H54 (cell line): ENCODE measurements around the gene EML2.
"Not testable (repeated sequence)": the region's sequence is repeated elsewhere in the genome, so short reads cannot be mapped to it uniquely, and the experiment has no call there.

Source experiments
- DNase-seq: peaks from one replicate; pipeline ENCODE4 v3.0.0; 2011; ENCODE audit warnings: low spot score, mixed read lengths; ENCODE audit not compliant: insufficient read length
- FAIRE-seq: peaks from 3 replicates; lab custom pipeline; 2011; peaks lifted over from hg19 to GRCh38; lab: Jason Lieb, UNC
- POLR2A ChIP-seq: IDR thresholded peaks from 2 replicates; pipeline ENCODE4 v1.6.1; 2011; ENCODE audit warnings: low read depth, mild to moderate bottlenecking, low read length

The EML2 gene

GRCh38 chr19:45638930-45639729, at the start of gene EML2:
EML2 (minus strand) TSS chr19:45639397; CDS start chr19:45639376, 21 bp downstream.
- TF ChIP-seq POLR2A = no peak
- DNase-seq = no peak
- FAIRE-seq = no peak

DNA sequence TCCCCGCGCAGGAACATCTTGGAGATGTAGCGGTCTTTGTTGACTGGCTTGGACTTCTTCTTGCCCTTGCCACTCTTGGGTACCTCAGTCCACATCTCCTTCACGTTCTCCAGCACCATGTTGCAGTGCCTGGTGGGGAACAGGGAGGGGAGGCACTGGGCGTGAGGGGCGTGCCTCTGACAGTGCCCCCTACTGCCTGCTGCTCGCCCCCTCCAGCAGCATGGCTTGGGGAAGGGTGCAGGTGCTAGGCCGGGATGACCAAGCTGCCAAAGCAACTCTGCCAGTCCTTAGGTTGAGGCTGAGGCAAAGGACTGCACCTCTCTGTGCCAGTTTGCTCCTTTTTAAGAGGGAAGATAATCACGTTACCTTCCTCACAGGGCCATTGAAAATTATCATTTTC, 48.4 kb upstream of the EML2 start:
- DNase-seq (no peak), FAIRE-seq (no peak)
- TF ChIP-seq POLR2A = no peak

- DNase-seq, FAIRE-seq: not testable (repeated sequence)
These were observed 45.8 kb upstream of the EML2 start for GRCh38 chr19:45685045-45685444.

- TF ChIP-seq POLR2A = no peak
- FAIRE-seq = no peak
- no peak for DNase-seq
These were observed 43.7 kb upstream of the EML2 start for GRCh38 chr19:45682908-45683307.

- FAIRE-seq = no peak
- TF ChIP-seq POLR2A = no peak
These were observed 42.9 kb upstream of the EML2 start for GRCh38 chr19:45682117-45682516.

GRCh38 chr19:45681391-45682015, 42.3 kb upstream of the EML2 start:
- TF ChIP-seq POLR2A = no peak
- no peak for FAIRE-seq
- DNase-seq = peak; percentile 84

More at GRCh38 chr19:45682117-45682516, 42.9 kb upstream of the EML2 start:
- DNase-seq = no peak

DNA sequence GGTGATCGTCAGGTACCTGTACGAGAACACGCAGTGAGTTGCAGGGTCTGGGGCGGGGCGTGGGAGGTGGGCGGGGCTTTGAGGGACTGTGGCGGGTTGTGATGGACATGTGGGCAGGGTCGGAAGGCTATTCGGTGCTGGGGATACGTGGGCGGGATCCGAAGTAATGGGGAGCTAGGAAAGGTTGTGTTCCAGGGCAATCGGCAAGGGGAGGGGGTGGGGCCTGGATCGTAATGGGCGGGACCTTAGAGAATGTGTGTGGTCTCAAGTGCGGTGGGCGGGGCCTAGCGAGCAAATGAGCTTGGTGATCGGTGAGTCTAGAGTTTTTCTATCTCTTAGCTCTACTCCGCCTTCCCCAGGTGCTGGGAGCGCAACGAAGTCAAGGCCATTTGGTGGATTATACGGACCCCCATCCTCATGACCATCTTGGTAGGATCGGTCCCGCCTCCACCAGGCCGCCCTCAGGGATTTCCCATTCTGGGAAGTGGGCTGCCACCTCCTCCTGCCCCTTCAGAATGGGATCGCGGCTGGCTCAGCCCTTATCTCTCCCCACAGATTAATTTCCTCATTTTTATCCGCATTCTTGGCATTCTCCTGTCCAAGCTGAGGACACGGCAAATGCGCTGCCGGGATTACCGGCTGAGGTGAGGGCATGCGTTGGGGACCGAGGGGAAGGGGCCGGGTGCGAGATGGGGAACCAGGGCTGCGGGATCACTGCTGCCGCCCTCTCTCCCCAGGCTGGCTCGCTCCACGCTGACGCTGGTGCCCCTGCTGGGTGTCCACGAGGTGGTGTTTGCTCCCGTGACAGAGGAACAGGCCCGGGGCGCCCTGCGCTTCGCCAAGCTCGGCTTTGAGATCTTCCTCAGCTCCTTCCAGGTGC, 38.4 kb upstream of the EML2 start:
- no peak for DNase-seq
- FAIRE-seq = no peak

GRCh38 chr19:45676851-45677263, 37.7 kb upstream of the EML2 start:
- no peak for FAIRE-seq
- DNase-seq = no peak
- no peak for TF ChIP-seq POLR2A

More for the DNA sequence above, 38.4 kb upstream of the EML2 start:
- no peak for TF ChIP-seq POLR2A

GRCh38 chr19:45674946-45675345, 35.7 kb upstream of the EML2 start:
- TF ChIP-seq POLR2A = no peak
- FAIRE-seq (no peak), DNase-seq (no peak)

GRCh38 chr19:45670670-45671453, 31.7 kb upstream of the EML2 start:
- DNase-seq (no peak), FAIRE-seq (no peak)
- TF ChIP-seq POLR2A = no peak

DNA sequence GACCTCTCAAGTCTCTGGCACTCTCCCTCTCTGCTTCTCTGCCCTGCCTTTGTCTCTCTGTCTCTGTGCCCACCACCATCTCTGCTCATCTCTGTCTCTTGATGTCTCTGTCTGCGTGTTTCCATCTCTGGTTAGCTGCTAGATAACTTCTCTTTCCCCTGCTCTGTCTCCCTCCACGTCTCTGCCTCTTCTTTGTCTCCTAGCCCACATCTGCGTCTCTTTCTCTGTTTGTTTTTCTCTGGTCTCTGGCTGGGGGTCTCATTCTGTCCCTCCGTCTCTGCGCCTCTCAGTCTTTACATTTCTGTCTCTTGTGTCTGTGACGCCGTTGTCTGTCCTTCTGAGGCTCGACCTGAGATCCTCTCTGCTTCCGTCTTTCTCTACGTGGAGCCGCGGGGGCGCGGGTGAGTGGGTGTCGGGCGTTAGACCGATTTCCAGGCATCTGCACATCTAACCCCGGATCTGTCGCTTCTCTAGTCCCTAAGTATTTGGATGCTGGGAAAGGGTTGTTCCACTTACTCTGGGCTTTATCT, 29.2 kb upstream of the EML2 start:
- TF ChIP-seq POLR2A = no peak
- DNase-seq (no peak), FAIRE-seq (no peak)

DNA sequence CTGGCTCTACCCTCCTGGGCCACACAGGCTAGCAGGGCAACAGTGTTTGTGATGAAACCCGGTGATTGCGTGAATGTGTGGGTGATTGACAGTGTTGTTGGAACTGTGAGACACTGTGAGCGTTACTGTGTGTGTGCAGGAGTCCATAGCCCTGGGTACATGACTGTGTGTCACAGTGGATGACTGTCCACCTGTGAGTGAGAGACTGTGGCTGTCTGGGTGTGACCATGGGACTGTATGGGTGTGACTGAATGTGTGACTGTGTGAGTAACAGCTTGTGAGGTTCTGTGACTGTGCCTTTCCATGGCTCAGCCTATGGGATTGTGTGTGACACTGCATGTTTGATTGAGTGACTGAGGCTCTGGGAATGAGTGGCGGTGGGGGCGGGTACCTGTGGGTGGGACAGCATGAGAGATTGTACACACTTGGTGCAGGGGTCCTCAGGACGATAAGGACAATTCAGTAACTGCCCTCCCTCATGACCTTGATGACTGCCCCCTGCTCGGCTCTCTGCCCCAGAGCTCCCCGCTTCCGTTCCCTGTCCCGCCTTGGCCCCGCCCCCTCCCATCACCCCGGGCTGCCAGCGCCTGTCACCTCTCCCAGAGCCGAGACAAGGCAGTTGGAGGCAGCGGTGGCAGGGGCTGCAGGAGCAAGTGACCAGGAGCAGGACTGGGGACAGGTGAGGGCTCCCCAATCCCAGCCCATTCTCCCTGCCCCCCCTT, 28.6 kb upstream of the EML2 start, which contains the start of gene GIPR:
TSS of gene GIPR (plus strand) at position 602 of the 722 bp plus-strand sequence. CDS start 1,300 bp downstream, outside the sequence.
- no peak for FAIRE-seq
- TF ChIP-seq POLR2A = 0 out of 2 replicates have a peak, but pooled peaks have one; percentile 26
- DNase-seq = no peak
